HG02885 (cell line): Measurements from ENCODE around the gene PRDM8.
"Not testable (repeated sequence)": the region's sequence is repeated elsewhere in the genome, so short reads cannot be mapped to it uniquely, and the experiment has no call there.

Source experiments
- ATAC-seq: cut with Tn5 transposase; IDR thresholded peaks from one replicate; pipeline ENCODE4 v1.9.1; 2021; ENCODE audit warnings: mild to moderate bottlenecking; ENCODE audit not compliant: unreplicated experiment, poor library complexity

PRDM8 gene

GRCh38 chr4:80196922-80197573, at the start of gene PRDM8:
PRDM8 (plus strand) TSS chr4:80197503; CDS start chr4:80200081, 2,578 bp downstream.
- ATAC-seq = no peak

GRCh38 chr4:80150387-80151180, 46.7 kb upstream of the PRDM8 start:
- ATAC-seq = no peak

GRCh38 chr4:80151981-80152380, 45.3 kb upstream of the PRDM8 start:
- no peak for ATAC-seq

- ATAC-seq = no peak
These were observed 43.3 kb upstream of the PRDM8 start for GRCh38 chr4:80153874-80154544.

- no peak for ATAC-seq
These were observed 42.8 kb upstream of the PRDM8 start for GRCh38 chr4:80154545-80154933.

GRCh38 chr4:80155316-80155982, 41.9 kb upstream of the PRDM8 start:
- no peak for ATAC-seq

GRCh38 chr4:80156410-80156809, 40.9 kb upstream of the PRDM8 start:
- no peak for ATAC-seq

- no peak for ATAC-seq
These were observed 35.8 kb upstream of the PRDM8 start for GRCh38 chr4:80161413-80162058.

- ATAC-seq = no peak
These were observed 34.9 kb upstream of the PRDM8 start for GRCh38 chr4:80162418-80162817.

- no peak for ATAC-seq
These were observed 31.4 kb upstream of the PRDM8 start for GRCh38 chr4:80165855-80166254.

GRCh38 chr4:80171251-80171650, 26.1 kb upstream of the PRDM8 start:
- ATAC-seq = no peak

- no peak for ATAC-seq
These were observed 25.6 kb upstream of the PRDM8 start for GRCh38 chr4:80171656-80172055.

- ATAC-seq = peak; percentile 67
These were observed 25.1 kb upstream of the PRDM8 start for GRCh38 chr4:80172203-80172602.

- peak; percentile 73 for ATAC-seq
These were observed 23.9 kb upstream of the PRDM8 start for GRCh38 chr4:80173401-80173800.

- ATAC-seq = no peak
These were observed 23.5 kb upstream of the PRDM8 start for GRCh38 chr4:80173841-80174240.

- not testable (repeated sequence) for ATAC-seq
These were observed 19.5 kb upstream of the PRDM8 start for GRCh38 chr4:80177793-80178192.

- ATAC-seq = no peak
These were observed 18.3 kb upstream of the PRDM8 start for GRCh38 chr4:80178964-80179363.

GRCh38 chr4:80179637-80180161, 17.6 kb upstream of the PRDM8 start:
- no peak for ATAC-seq

- no peak for ATAC-seq
These were observed 16.6 kb upstream of the PRDM8 start for GRCh38 chr4:80180743-80181142.

GRCh38 chr4:80182237-80182866, 15.0 kb upstream of the PRDM8 start:
- ATAC-seq = no peak
